Activated T-helper 9 cell treated with anti-CD3 and anti-CD28 coated beads, Interleukin-2, amount 50 U/mL, for 16 hours (primary cell): ENCODE results near the gene JTB.

Experiments used
- DNase-seq: peaks from one replicate; pipeline ENCODE4 v3.0.0-alpha.2; 2020; ENCODE audit warnings: low read depth

The JTB gene

GRCh38 chr1:153953859-153954365 lies 23.6 kb downstream of the JTB start:
- DNase-seq = no peak

DNA sequence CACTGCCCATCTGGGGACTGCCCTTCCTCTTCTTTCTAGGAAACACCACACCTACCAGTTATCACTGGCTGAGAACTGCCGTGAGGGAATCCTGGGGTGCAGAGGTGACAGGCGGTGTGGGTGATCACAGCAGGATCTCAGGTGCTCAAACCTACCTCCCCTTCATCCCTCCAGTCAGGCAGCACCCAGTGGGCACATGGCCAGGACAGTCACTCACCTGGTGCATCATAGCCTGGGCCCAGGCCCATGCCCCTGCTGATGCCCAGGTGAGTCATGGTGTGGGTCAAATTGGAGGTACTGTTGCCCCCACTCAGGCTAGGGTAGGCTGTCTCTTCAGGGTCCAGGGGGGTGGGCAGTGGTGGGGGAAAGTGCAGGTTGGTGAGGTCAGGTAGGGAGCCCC lies 25.7 kb downstream of the JTB start:
- no peak for DNase-seq

DNA sequence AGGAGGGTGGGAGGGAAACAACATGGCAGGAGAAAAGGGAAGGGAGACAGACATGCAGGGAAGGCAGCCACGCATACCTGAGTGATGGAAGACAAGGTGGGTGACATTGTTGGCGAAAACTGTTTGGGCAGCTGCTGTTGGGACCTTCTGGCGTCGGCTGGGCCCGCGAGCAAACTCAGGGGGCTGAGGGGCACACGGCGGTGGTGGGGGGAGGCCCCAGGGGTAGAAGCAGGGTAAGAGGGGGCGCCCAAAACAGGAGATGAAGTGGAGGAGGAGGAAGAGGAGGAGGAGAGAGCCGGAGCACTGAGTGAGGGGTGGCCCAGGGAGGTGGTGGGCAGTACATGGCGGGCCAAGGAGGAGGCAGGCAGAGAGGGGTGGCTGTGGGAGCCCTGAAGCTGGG lies 26.3 kb downstream of the JTB start:
- no peak for DNase-seq

DNA sequence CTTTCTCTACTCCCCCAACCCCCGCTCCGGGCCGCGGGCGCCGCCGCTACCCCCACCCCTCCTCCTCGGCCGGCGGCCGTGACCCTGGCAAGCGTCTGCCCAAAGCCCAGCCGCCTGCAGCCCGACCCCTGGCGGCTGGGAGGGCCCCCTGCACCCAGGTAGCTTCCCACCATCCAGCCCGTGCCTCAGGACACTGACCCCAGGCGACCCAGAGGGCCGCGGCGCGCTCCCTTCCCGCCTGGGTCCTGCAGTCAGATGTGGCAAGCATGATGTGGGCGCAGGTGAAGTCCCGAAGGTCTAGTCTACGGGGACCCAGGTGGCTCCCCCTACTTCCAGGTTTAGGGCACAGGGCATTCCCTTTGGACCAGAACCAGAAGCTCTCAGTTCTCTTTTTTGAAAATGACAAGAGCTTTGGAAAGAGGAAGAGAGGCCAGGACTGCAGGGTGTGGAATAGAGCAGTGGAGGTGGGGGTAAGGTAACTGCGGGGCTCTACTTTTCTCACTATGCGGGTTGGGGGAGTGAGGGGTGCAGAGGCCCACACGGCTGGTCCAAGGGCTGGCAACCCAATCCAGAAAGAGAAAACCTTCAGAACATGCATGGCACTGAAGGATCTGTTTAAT lies 30.7 kb downstream of the JTB start, which contains the start of gene DENND4B:
Gene DENND4B, minus strand, starts transcription at position 97 of the 620 bp plus-strand sequence. CDS start 2,344 bp downstream, outside the sequence.
- peak; percentile 72 for DNase-seq

GRCh38 chr1:153945795-153946621 lies 31.5 kb downstream of the JTB start:
- peak; percentile 58 for DNase-seq

DNA sequence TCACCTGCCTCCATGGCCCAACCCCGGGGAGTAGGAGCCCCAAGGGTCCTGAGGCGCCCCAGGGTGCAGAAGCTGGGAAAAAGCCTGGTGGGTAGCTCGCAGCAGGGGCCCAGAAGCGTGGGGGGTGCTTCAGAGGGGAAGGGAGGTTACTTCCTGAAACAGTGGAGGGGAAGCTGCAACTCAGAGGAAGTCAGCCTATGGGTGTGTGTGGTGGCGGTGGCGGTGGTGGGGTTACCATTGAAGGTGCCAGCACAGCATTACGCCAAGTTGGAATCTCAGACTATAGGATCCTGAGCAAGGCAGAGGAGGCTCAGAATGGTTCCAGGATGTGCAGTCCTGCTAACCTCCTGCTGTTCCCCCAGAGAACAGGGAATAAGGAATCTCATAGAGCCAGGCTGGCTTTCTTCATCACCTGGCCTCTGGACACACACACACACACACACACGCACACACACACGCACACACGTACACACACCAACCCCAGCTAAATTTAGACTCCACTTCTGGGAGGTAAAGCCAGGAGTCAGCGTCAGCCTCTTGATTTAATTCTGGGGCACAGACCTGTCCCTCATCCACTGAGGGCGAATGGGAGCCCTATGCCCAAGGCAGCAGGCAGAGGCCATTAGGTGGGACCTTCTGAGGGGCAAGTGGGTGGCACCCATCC lies 32.2 kb downstream of the JTB start:
- DNase-seq = peak; percentile 58

GRCh38 chr1:153944827-153945117 lies 32.7 kb downstream of the JTB start:
- no peak for DNase-seq

GRCh38 chr1:153944005-153944826 lies 33.3 kb downstream of the JTB start:
- no peak for DNase-seq

GRCh38 chr1:153942766-153943549 lies 34.5 kb downstream of the JTB start:
- no peak for DNase-seq

GRCh38 chr1:153941826-153942725 lies 35.4 kb downstream of the JTB start:
- no peak for DNase-seq

GRCh38 chr1:153940756-153941155 lies 36.7 kb downstream of the JTB start:
- DNase-seq = no peak

DNA sequence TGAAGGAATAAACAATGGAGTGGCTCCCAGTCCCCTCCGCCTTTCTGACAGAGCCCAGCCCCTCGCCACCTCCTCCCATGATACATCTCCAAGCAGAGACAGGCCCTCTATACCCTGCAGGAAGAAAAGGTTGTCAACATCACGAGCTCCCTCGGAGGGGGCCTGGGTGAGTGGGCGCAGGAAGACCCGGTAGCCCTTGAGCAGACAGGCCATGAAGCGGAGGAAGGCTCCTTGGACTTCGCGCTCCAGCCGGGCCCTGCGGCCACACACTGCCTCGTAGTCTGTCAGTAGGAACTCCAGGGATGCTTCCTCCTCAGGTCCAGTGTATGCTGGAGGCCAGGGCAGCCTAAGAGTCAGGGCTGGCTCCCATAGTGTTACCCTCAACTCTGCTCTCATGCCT lies 38.0 kb downstream of the JTB start:
- DNase-seq = no peak

DNA sequence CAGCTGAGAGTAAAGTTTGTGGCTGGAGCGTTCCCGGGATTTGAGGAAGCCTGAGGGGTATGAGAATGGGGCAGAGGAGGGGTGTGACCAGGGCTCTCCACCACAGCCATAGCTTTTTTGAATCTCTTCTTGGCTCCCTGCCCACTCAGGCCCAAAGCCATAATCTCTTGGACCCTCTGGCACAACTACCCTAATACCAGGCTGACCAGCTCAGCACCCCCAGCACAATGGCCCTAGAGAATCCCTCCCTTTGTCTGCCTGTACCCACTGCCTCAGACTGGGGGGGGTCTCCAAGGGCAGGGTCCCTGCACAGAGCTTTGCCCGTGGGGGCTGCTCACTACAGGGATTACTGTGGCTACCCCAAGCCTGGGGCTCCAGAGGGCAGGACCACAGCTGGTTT lies 38.5 kb downstream of the JTB start:
- DNase-seq = no peak

- no peak for DNase-seq
These were observed 40.1 kb downstream of the JTB start for GRCh38 chr1:153937331-153937730.

GRCh38 chr1:153936011-153936802 lies 41.3 kb downstream of the JTB start:
- DNase-seq = no peak

DNA sequence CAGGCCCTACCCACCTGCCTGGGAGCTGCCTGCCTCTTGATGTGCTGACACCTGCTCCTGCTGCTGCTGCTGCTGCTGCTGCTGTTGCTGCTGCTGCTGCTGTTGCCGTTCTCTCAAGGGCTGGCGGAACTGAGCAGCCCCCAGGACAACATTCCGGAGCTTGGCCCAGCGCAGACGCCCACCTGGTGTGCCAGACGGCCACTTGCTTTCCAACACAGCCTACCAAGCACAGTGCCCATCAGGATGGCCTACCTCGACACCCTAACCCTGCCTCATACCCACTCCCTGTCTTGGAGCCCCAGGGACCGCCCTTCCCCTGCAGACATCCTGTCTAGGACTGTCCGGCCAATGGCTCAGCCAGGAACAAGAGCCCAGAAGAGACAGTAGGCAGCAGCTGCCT lies 42.7 kb downstream of the JTB start:
- no peak for DNase-seq

DNA sequence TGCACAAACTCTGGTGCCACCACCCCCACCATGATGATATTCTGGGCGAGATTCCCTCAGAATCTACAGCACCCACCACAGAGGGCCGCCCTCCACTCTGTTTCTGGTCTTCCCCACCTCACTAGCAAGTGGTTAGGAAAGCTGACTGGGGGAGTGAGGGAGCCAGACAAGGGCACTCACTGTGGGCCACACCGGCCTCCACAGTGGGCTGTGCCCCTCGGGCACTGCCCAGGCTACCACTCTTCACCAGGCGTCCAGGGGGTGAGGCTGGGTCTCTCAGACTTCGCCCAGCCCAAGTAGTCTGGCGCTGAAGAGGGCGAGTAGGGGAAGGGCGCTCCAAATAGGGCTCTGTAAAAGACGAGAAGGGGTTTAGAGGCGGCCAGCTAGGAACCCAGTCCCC lies 43.5 kb downstream of the JTB start:
- no peak for DNase-seq

DNA sequence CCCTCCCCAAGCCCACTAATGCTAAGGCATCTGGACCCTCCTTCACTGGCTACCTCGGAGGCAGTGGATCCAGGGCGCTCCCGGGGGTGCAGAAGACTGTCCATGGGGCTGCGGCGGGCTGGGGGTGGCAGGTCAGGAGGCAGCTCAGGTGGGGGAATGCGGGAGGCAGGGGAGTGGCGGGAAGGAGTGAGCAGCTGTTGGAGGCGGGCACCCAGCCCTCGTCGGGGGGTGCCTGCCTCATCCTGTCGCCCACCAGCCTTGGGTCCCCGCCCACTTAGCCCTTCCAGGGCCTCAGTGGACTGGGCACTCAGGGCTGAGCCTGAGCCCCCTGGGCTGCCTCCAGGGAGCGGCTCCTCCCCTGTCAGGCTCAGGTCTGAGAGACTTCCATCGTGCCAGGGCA lies 44.0 kb downstream of the JTB start:
- DNase-seq = no peak
